HG03175 (cell line): ENCODE data around the gene OR2T3.
A peak's percentile ranks its signal among the peaks of the same experiment; 100 is the strongest.
"Not testable (repeated sequence)": the region's sequence is repeated elsewhere in the genome, so short reads cannot be mapped to it uniquely, and the experiment has no call there.

Experiments used
- ATAC-seq: cut with Tn5 transposase; IDR thresholded peaks from one replicate; pipeline ENCODE4 v1.9.1; 2021; ENCODE audit warnings: mild to moderate bottlenecking, moderate library complexity; ENCODE audit not compliant: unreplicated experiment

OR2T3 gene, protein sequence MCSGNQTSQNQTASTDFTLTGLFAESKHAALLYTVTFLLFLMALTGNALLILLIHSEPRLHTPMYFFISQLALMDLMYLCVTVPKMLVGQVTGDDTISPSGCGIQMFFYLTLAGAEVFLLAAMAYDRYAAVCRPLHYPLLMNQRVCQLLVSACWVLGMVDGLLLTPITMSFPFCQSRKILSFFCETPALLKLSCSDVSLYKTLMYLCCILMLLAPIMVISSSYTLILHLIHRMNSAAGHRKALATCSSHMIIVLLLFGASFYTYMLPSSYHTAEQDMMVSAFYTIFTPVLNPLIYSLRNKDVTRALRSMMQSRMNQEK

DNA sequence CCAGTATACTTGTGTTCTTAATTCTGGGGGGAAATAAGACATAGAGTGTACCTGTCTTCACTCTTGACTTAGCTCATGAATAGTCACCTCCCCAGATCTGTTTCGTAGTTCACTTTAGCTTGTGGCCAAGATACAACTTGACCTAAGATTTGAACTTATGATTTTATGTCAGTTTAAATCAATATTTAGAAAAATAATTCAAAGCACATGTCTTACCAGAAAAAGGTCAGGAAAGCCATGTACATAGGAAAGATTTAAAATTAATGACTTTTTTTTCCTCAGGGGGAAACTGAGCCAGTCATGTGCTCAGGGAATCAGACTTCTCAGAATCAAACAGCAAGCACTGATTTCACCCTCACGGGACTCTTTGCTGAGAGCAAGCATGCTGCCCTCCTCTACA, at the start of gene OR2T3:
TSS of gene OR2T3 (plus strand) at position 301 of the 400 bp plus-strand sequence. CDS start at position 301, 0 bp downstream.
- not testable (repeated sequence) for ATAC-seq

DNA sequence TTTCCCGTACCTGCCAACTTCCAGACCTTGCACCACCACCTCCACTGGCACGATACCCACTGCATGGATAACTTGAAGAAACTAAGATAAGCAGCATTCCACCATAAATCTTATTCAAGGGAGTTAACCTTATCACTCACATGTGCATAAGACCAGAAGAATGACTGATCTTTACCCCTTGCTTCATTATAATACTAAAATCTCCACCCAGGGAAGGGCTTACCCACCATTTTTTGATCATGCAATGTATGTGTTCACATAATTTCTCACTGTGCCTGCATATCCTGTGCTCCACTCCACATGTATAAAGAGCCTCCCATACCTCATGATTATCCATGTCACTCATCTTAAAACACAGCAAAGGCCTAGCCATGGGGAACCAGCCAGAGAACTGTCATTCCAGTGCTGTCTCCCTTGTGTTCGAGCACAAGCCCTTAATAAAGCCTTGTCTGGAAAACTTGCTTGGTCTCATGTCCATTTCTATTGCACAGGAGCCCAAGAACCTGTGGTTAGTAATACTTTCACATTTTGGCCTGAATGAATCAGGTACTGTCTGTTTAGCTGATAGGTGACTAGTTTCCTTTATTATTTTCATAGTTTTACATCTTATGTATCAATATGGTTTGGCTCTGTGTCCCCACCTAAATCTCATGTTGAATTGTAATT, 45.5 kb upstream of the OR2T3 start:
- ATAC-seq: peak; percentile 55

DNA sequence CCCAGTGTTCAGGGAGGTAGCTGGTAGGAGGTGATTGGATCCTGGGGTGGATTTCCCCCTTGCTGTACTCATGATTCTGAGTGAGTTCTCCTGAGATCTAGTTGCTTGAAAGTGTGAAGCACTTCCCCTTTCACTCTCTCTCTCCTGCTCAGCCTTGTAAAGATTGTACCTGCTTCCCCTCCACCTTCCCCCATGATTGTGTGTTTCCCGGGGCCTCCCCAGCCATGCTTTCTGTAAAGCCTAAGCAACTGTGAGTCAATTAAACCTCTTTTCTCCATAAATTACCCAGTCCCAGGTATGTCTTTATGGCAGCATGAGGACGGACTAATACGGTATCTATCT, 45.0 kb upstream of the OR2T3 start:
- peak; percentile 96 for ATAC-seq

DNA sequence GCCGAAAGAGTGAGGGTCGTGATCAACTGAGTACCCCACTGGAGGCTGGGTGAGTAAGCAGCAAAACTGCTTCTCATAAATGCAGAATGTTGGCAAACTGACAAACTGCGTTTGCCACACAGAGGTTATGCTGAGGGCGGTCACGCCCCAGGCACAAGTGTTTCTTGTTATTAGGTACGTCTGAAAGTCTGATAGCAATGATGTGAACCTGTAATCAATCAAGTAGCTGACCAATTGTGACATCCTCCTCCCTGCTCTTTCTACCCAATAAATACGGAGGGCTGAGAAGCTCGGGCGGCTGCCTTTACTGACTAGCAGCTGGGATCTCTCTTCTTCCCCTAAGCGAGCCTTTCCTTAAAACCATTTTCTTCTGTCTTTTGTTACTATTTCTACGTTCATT, 41.5 kb upstream of the OR2T3 start:
- not testable (repeated sequence) for ATAC-seq

DNA sequence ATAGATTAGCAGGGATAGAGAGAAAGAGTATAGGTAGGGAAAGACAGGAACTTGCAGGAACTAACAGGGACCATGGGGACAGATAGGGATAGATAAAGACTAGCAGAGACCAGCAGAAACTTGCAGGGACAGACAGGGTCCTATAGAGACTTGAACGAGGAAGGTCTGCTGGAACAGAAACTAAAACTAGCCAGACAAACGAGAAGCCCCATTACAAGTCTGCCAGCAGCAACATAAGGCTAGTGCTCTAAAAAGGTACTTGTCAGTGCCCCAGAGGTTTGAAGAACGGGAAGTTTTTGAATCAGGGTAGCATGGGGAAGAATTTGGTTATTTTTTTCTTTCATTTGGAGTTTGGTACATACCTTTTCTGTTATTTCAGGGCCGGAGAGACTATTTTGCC, 41.0 kb upstream of the OR2T3 start:
- ATAC-seq: not testable (repeated sequence)

DNA sequence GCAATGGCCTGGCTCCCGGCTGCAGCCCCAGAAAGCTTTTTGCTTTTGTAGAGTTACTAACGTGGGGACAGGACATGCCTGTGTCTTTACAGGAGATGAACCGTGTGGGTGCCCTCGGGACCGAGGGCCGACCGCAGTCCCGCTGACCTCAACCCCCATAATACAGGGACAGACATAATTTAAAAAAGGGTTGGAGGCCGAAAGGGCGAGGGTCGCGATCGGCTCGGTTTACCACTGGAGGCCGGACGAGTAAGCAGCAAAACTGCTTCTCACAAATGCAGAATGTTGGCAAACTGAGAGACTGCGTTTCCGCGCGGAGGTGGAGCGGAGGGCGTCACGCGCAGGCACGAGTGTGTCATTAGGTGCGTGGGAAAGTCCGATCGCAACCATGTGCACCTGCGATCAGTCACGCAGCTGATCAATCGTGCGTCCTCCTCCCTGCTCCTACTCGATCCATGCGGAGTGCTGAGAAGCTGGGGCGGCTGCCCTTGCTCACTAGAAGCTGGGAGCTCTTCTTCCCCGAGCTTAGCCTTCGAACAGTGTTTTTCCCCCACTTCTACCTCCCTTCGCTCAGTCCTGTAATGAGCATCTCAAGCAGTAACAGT, 39.2 kb upstream of the OR2T3 start:
- ATAC-seq: not testable (repeated sequence)

DNA sequence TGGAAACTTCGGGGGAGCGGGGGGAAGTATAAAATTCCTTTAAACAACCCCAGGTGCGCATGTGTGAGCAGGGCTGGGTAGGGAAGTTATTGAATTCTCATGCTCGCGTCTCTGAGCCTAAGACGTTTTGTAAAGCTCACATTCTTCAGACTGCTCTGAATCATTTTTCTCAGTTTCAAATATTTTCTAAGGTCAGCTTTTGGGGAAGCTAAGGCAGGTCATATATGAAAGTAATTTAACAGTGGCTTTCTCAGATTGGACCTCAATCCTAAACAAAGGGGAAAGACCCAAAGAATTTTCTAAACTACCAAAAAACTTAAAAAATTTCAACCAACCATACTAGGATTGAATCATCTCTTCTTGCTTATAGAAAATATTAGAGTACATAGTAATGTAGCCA, 38.2 kb upstream of the OR2T3 start:
- ATAC-seq: not testable (repeated sequence)

DNA sequence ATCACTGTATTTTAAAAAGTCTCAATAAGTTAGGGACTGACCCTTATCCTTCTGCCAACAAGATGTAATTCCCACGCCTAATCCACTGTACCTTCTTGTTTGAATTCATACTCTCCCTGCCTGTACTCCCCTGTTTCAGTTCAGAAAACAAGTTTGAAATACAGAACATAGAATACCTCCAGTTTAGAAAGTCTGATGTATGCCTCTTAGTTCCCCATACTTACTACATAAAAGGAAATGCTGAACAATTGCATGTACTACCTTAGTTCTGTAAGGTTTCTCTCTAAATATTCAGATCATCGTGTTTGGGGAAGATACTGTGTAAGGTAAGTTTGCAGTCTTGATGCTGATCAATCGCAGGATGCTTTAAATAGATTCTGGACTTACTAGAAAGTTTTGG, 36.8 kb upstream of the OR2T3 start:
- peak; percentile 54 for ATAC-seq

DNA sequence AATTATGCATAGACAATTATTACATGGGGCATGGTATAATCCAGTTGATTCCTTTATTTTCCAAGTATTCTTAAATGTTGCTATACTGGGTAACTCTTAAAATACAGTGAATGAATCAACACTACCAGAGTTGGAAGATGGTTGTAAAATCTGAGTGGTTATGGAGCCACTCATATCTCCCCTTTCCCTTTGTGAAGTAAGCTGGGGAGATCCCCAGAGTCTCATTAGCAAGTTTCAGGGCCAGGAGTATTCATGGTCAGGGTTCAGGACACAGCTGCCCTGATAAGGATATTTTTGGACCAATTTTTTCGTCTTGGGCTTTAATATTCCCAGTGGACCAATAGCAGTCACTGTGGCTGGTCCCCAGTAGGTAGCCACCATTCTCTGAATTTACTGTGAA, 34.5 kb upstream of the OR2T3 start:
- ATAC-seq: not testable (repeated sequence)

DNA sequence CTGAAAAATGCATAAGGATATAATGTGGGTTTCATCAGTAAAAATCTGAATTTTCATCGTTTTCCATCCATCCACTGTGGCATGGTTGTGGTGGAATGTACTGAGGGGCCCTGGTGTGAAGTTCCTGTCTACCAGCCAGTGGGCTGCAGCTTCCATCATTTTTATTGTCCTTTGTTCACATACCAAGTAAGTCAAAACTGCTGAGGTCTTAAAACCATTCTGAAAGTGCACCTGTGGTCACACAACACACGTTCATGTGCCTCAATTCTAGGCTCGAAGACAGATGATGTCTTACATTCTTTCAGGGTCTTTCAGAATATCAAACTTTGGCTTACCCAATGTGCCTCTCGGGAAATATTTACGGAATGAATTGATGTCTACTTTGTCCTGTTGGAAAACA, 33.9 kb upstream of the OR2T3 start:
- not testable (repeated sequence) for ATAC-seq

DNA sequence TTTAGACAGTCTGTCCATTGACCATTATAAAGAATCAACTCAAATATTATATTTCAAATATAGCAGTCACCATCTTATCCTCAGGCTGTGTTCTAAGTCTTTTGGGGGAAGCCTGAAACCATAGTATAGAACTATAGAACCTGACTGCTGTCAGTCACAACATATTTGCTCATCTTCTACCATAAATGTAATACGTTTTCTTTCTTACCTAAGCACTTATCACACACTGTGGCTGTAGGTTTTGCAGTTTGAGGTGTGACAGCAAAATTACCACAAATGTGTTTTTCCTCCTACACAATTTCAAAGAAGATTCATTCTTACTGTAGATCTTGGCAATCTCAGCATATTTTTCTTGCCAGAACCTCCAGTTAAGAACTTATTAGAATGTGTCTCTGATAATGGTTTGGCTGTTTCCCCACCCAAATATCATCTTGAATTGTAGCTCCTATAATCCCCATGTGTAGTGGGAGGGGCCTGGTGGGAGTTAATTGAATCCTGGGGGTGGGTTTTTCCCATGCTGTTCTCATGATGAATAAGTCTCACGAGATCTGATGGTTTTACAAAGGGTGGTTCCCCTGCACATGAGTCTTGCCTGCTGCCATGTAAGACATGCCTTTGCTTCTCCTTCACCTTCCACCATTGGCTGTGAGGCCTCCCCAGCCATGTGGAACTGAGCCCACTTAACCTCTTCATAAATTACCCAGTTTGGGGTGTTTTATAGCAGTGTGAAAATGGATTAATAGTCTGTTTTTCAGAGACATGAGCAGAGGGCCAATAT, 30.5 kb upstream of the OR2T3 start:
- not testable (repeated sequence) for ATAC-seq

DNA sequence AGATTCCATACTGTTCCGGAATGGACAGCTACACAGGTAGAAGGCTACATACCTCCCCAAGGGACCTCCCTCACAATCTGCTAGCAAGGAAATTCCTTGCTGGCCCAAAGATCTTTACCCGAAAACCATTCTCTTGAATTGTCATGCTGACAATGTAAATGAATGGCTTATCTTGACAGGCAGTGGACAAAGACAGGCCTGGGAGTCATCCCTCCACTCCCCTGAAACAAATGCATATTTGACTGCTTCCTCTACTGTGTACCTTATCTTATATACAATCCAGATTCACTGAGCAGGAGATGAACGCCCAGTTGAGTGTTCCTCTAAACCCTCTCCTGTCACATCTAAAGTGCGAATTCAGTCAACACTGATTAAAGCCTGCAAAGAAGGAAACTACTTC, 28.5 kb upstream of the OR2T3 start:
- not testable (repeated sequence) for ATAC-seq

DNA sequence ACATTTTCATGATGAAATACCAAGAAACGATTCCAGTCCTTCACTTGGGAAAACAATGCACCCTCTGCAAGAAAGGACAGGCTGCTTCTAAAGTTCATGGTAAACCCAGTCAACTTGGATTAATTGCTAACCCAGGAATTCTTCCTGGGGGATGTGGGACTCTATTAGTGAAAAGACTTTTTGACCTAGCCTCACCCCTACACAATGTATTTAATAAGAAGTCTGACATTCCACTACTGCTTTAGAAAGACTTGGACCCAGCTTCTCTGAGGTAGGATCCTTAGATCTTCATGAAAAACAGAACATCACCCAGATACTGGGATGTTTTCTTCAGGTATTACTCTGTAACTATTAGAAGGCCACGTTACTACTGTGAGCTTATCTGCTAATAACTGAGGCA, 27.8 kb upstream of the OR2T3 start, which contains the start of gene OR2T2:
TSS of gene OR2T2 (plus strand) at position 239 of the 400 bp plus-strand sequence. CDS start 7,161 bp downstream, outside the sequence.
- ATAC-seq: not testable (repeated sequence)

DNA sequence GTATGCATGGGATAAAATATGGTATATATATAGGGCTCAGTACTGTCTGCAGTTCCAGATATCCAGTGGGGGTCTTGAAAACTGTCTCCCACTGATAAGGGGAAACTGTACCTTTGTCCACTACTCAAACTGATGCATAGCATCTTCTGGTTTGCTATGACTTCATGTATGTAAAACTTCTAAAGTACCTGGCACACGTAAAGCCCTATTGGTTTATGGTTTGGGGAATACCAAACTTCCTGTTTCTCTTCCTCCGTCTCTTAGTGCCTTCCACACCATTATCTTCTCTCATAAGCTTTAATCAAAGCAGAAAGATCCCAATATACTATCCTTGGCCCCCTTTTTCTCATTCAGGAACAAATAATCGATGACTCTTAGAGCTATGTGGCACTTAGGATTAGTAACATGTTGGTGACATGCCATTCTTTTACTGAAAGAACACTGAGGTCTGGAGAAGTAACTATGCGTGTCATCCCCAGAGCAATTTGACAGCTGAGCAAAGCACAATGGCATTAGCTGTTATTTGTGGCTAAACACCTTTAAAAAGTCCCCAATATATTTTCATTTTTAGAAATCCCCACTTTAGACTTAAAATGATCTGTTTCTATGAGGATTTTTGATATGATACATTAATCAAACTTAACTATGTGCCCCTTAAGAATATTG, 24.6 kb upstream of the OR2T3 start:
- ATAC-seq: peak; percentile 44

DNA sequence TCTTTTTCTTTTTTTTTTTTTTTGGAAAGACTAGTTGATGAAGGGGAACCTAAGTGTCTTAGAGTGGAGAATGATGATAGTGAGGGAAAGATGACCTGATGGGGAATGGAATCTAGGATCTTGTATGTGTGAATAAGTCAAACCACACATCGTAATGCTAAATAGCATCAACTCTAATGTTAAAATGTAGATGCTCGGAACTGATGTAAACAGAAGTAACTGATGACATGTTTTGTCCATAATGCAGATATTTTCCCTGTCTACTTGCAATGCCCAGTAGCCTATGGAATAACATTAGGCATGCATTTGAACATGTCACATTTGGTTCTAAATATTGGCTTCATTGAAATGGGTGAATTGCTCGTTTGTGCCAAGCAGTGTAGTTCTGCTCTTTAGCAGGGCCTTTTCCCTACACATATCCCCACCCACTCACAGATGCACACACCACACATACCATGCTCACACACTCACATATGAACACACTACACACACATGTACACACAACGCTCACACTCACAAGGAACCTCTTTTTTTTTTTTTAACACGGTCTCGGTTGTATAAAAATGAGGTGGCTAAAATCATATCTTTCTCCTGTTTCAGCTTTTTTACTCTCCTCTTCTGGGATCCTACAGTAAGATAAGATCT, 23.2 kb upstream of the OR2T3 start:
- ATAC-seq: not testable (repeated sequence)

DNA sequence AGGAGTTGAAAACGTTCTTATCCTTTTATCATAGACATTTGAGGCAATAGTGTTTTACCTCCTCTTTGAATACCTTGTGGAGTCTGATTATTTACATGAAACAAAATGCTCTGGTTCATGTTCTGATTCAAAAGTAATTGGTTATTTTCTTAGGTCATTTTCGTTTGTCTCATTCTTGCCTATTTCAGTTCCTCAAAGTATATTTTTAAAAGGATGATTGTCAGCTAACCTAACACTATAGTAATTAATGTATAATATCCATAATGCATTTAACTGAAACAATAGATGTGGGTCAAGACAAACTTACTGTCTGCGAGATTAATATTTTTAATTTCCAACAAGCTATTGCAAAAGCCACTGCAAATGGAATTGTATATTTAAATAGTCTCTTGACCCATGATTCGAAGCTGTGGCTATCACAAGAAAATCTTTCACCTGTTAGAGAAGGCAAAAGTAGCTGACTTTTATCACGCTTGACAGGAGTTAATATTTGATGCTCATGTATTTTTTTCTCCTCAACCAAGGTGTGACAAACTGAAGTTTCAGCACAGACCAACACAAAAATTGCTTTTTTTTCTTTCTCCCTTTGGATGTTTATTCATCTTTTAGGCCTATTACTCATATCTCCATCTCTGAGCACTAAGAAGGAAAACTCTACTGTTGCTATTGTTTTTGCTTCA, 22.5 kb upstream of the OR2T3 start:
- ATAC-seq: peak; percentile 72

DNA sequence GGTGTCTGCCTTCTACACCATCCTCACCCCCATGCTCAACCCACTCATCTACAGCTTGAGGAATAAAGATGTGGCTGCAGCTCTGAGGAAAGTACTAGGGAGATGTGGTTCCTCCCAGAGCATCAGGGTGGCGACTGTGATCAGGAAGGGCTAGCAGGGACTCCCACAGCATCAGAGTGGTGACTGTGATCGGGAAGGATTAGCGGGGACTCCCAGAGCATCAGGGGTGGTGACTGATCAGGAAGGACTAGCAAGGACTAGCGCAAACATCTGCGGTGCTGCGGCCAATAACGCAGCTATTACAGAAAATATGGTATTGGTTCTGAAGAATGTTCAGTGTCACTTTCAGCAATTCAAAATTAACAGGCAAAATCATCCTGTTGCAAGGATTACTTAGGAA, 19.5 kb upstream of the OR2T3 start:
- ATAC-seq: not testable (repeated sequence)

DNA sequence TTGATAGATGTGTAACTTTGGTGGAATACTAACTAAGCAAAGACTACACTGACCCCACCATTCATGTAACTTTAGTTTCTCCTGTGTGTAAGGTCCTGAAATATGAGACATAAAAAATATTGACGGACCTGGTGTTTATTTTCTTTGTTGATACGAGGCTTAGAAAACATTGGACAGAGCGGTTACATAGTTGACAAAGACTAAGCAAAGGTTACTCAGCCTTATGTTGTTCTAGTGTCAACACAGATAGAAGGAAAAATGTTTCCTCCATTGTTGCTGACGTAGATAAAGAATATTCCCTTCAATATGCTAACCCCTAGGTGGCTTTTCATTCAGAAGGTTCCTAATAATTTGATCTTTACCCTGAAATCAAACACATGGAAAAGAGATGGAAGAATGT, 18.1 kb upstream of the OR2T3 start:
- ATAC-seq: not testable (repeated sequence)

DNA sequence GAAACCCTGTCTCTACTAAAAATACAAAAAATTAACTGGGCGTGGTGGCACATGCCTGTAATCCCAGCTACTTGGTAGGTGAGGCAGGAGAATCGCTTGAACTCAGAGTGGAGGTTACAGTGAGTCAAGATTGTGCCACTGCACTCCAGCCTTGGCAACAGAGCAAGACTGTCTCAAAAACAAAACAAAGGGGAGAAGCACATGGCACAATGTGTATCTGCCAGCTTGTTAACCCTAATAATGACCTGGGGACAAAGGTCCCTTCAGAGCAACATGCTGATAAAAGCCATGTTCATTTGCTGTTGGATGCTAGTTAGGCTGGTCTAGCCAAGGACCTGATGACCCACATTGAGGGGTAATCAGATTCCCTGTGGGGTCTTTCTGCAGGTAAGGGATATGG, 16.5 kb upstream of the OR2T3 start:
- not testable (repeated sequence) for ATAC-seq
